ENCODE results near the gene PPTC7.

DNA sequence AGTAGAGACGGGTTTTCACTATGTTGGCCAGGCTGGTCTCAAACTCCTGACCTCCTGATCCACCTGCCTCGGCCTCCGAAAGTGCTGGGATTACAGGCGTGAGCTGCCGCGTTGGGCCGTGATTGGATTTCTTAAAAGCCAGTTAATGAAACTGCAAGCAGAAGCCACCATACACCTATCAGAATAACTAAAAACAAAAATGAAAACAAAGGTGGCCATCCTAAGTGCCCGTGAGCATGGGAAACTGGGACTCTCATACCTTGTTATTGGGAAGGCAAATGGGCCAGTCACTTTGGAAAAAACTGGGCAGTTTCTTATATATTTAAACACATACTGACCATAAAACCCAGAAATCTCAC lies 23.1 kb upstream of the PPTC7 start:
- TF ChIP-seq, protein P1, sequence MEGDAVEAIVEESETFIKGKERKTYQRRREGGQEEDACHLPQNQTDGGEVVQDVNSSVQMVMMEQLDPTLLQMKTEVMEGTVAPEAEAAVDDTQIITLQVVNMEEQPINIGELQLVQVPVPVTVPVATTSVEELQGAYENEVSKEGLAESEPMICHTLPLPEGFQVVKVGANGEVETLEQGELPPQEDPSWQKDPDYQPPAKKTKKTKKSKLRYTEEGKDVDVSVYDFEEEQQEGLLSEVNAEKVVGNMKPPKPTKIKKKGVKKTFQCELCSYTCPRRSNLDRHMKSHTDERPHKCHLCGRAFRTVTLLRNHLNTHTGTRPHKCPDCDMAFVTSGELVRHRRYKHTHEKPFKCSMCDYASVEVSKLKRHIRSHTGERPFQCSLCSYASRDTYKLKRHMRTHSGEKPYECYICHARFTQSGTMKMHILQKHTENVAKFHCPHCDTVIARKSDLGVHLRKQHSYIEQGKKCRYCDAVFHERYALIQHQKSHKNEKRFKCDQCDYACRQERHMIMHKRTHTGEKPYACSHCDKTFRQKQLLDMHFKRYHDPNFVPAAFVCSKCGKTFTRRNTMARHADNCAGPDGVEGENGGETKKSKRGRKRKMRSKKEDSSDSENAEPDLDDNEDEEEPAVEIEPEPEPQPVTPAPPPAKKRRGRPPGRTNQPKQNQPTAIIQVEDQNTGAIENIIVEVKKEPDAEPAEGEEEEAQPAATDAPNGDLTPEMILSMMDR (conservative IDR thresholded peaks at IDR 0.05 in 1 of 2, IDR thresholded peaks at IDR 0.05 in 1 of 2; ENCODE audit: low read depth in 1 of 2, low read length in 2 of 2): no peak
- no peak for TF ChIP-seq EZH2 (IDR thresholded peaks at IDR 0.05; ENCODE audit: low read length, missing control alignments)

All from fibroblast of lung (primary cell).